ENCODE results near the gene ABHD17B.

- TF ChIP-seq EZH2 (IDR thresholded peaks at IDR 0.05; ENCODE audit: insufficient read depth, poor library complexity, severe bottlenecking): no peak
- TF ChIP-seq EZH2phosphoT487 (IDR thresholded peaks at IDR 0.05; ENCODE audit: insufficient read depth, low read depth): no peak
These were observed 17.8 kb upstream of the ABHD17B start for GRCh38 chr9:71928806-71929205.
